Panc1 (cell line): Measurements from ENCODE around the gene SLX4IP. TPM values are rescaled to one million over a fixed set of nuclear protein-coding genes. Genes with fewer than 3 reads are reported as not detected.

Source experiments
- ATAC-seq: fragments of 200-7000 bp; cut with Tn5 transposase; 2 replicates; pipeline ENCODE4 v1.9.1; 2020; ENCODE audit warnings: mild to moderate bottlenecking, moderate library complexity
- BruUV-seq: library from RNA; stranded (reverse); fragments of 400-500 nt; replicated peaks from 2 replicates; lab custom pipeline; 2021; lab: Mats Ljungman, UMichigan
- CTCF ChIA-PET: fragments of 300-600 bp; sonication (Branson Sonifier 250); formaldehyde crosslinking; loops from one replicate; lab custom pipeline; 2022; ENCODE audit warnings: antibody characterized with exemption; lab: Charles Lee
- POLR2A ChIA-PET: fragments of 300-600 bp; sonication (Branson Sonifier 250); formaldehyde crosslinking; loops from one replicate; lab custom pipeline; 2022; ENCODE audit warnings: antibody characterized with exemption; lab: Charles Lee
- DNase-seq: peaks from one replicate; pipeline ENCODE4 v3.0.0-alpha.2; 2010; ENCODE audit warnings: low read depth, low spot score
- H3K27ac ChIP-seq: 2 replicates; pipeline ENCODE4 v1.5.1; 2011; ENCODE audit warnings: mild to moderate bottlenecking, low read length, inconsistent platforms
- H3K27me3 ChIP-seq: fragments of 200-500 bp; sonication (Bioruptor generic); 2 replicates; pipeline ENCODE4 v1.6.0; 2014; ENCODE audit warnings: low read length, inconsistent platforms; ENCODE audit not compliant: control insufficient read depth, insufficient read depth
- H3K36me3 ChIP-seq: fragments of 200-500 bp; sonication (Bioruptor generic); 2 replicates; pipeline ENCODE4 v1.5.1; 2014; ENCODE audit warnings: inconsistent platforms, mild to moderate bottlenecking, low read length, moderate library complexity; ENCODE audit not compliant: control insufficient read depth, insufficient read depth
- H3K4me1 ChIP-seq: 2 replicates; pipeline ENCODE4 v1.5.1; 2011; ENCODE audit warnings: inconsistent platforms, mild to moderate bottlenecking, low read length, moderate library complexity; ENCODE audit not compliant: control insufficient read depth, insufficient read depth
- H3K4me3 ChIP-seq, 2 experiments: 2 replicates each; pipeline ENCODE4 v1.5.1; 2011 to 2012; ENCODE audit warnings: low read depth in 2 of 2, low read length in 2 of 2, mild to moderate bottlenecking in 2 of 2, inconsistent platforms in 1 of 2, moderate library complexity in 1 of 2
- H3K9me3 ChIP-seq: fragments of 200-500 bp; sonication (Bioruptor generic); 2 replicates; pipeline ENCODE4 v1.5.1; 2014; ENCODE audit warnings: low read depth, mild to moderate bottlenecking, inconsistent platforms, low read length, moderate library complexity; ENCODE audit not compliant: control insufficient read depth, insufficient read depth
- CTCF ChIP-seq: fragments of 450-650 bp; IDR thresholded peaks from 2 replicates; pipeline ENCODE4 v1.5.1; 2017; ENCODE audit warnings: mild to moderate bottlenecking
- POLR2AphosphoS5 ChIP-seq: IDR thresholded peaks from 2 replicates; pipeline ENCODE4 v1.6.1; 2012; ENCODE audit warnings: mild to moderate bottlenecking, low read depth, low read length, moderate library complexity
- SIN3A ChIP-seq: IDR thresholded peaks from 2 replicates; pipeline ENCODE4 v1.6.1; 2012; ENCODE audit warnings: low read depth, mild to moderate bottlenecking, low read length, moderate library complexity, borderline replicate concordance; ENCODE audit not compliant: insufficient read depth
- TCF7L2 ChIP-seq: IDR thresholded peaks from 2 replicates; pipeline ENCODE4 v1.6.1; 2011; ENCODE audit warnings: mild to moderate bottlenecking, low read depth, low read length, inconsistent platforms
- in situ Hi-C: cut with HindIII; loops from 2 replicates; pipeline ENCODE4 v1.10.0; 2016; ENCODE audit warnings: low sequenced_read_pairs, low pct_unique_long_range_greater_than_20kb
- intact Hi-C: fragments of 100-400 bp; cut with micrococcal nuclease; formaldehyde crosslinking; loops from one replicate; pipeline ENCODE4 v1.10.0; 2022; ENCODE audit not compliant: unreplicated experiment
- total RNA-seq: library from RNA; stranded (reverse); gene quantifications from one replicate; pipeline ENCODE4 v1.2.1, GENCODE V29; 2021; ENCODE audit not compliant: unreplicated experiment
- TF ChIP-seq, protein P1 (sequence below), 2 experiments: IDR thresholded peaks; 2 replicates each; pipeline ENCODE4 v1.6.1; 2011 to 2012; ENCODE audit warnings: low read depth in 2 of 2, control low read depth in 1 of 2, low read length in 1 of 2, mild to moderate bottlenecking in 1 of 2, moderate library complexity in 1 of 2; ENCODE audit not compliant: insufficient read depth in 1 of 2

SLX4IP gene
- total RNA-seq, 1 experiment from 2014 or later, result 5.4 TPM

DNA sequence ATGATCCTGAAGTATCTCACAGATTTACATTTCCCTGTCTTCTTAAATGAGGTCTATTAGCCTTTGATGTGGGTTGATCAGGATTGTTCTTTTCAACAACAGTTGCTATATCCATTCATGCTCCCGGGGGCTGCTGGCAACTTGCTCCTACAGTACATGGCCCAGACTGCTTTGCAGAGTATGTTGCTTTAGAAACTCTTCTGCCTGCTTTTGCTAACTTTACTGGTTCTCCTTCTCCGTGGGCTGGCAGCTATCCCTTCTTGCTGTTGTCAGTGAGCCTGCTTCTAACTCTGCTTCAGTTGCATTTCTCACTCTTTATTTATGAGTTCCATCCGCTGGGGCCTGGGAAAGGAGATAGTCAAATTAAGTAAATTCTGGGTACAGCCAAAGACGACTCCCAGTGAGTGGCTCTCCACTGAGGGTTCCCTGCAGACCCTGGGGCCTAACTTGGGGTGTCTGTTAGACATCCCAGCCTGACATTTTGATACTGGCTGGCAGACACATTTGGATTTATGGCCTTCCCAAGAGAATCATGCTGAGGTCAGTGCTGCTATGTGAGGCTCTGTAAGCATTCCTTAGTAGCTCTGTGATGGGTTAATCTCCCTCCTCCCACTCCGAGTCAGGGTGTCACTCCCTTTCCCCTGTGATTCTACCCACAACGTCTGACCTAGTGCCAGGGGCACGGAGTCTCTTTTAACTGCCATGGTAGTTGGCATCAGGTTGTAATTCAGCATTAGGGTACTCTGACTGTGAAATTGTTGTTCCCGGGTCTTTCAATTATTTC is 73.6 kb downstream of the SLX4IP start:
- POLR2A ChIA-PET, result no interaction called here
- ATAC-seq (no peak), DNase-seq (no peak)
- Histone ChIP-seq H3K4me1 (peaks cover 39% of the 10 kb centered on the region), H3K4me3 (no peak overlapping the region), H3K36me3 (no peaks in the 10 kb centered on the region), H3K27me3 (no peaks in the 10 kb centered on the region), H3K9me3 (no peaks in the 10 kb centered on the region), H3K27ac (peak overlapping the region; percentile 45; the same call in 1 of the 2 replicates)
- intact Hi-C loops (no loop called here), in situ Hi-C loops (no loop called here)
- BruUV-seq, result no TSS peak
- TF ChIP-seq TCF7L2, result no peak; the same call in 1 of the 2 replicates
- no peak for TF ChIP-seq POLR2AphosphoS5
- TF ChIP-seq, protein P1, sequence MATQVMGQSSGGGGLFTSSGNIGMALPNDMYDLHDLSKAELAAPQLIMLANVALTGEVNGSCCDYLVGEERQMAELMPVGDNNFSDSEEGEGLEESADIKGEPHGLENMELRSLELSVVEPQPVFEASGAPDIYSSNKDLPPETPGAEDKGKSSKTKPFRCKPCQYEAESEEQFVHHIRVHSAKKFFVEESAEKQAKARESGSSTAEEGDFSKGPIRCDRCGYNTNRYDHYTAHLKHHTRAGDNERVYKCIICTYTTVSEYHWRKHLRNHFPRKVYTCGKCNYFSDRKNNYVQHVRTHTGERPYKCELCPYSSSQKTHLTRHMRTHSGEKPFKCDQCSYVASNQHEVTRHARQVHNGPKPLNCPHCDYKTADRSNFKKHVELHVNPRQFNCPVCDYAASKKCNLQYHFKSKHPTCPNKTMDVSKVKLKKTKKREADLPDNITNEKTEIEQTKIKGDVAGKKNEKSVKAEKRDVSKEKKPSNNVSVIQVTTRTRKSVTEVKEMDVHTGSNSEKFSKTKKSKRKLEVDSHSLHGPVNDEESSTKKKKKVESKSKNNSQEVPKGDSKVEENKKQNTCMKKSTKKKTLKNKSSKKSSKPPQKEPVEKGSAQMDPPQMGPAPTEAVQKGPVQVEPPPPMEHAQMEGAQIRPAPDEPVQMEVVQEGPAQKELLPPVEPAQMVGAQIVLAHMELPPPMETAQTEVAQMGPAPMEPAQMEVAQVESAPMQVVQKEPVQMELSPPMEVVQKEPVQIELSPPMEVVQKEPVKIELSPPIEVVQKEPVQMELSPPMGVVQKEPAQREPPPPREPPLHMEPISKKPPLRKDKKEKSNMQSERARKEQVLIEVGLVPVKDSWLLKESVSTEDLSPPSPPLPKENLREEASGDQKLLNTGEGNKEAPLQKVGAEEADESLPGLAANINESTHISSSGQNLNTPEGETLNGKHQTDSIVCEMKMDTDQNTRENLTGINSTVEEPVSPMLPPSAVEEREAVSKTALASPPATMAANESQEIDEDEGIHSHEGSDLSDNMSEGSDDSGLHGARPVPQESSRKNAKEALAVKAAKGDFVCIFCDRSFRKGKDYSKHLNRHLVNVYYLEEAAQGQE (IDR thresholded peaks at IDR 0.05; ENCODE audit: insufficient read depth in 1 of 2, low read depth in 2 of 2, low read length in 1 of 2), result no peak
- TF ChIP-seq CTCF, result no peak
- TF ChIP-seq SIN3A, result no peak
- CTCF ChIA-PET, result no interaction called here

DNA sequence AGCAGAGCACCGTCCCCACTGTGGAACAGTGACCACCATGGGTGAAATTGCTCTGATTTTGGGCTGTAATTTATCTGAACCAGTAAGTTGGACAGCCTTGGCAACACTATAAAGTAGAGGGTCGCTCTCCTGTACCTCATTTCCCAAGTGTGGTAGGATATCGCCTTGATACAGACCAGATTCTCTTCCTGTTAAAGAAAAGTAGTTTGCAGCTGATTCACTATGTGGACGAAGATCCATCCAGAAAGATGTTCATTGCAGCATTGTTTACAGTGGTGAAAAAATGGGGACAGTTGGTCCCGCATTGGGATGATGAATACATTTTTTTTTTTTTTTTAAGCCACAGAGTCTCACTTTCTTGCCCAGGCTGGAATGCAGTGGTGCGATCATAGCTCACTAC is 74.3 kb downstream of the SLX4IP start:
- Histone ChIP-seq H3K4me3 (no peak overlapping the region), H3K36me3 (no peaks in the 10 kb centered on the region), H3K27ac (no peak overlapping the region), H3K4me1 (peaks cover 41% of the 10 kb centered on the region), H3K9me3 (no peaks in the 10 kb centered on the region), H3K27me3 (no peaks in the 10 kb centered on the region)
- in situ Hi-C loops, result no loop called here
- TF ChIP-seq TCF7L2 (no peak), CTCF (no peak), POLR2AphosphoS5 (no peak), SIN3A (no peak)
- TF ChIP-seq, protein P1 (IDR thresholded peaks at IDR 0.05; ENCODE audit: insufficient read depth in 1 of 2, low read depth in 2 of 2, low read length in 1 of 2), result no peak
- intact Hi-C loops, result no loop called here
- DNase-seq (no peak), ATAC-seq (no peak)
- POLR2A ChIA-PET, result no interaction called here
- CTCF ChIA-PET, result no interaction called here
- BruUV-seq, result no TSS peak
